ENCODE results near the gene SMKR1.

SMKR1 gene
- long read RNA-seq, result 0 reads

- no peak within 1 kb of the TSS for H3K27ac ChIP-seq (replicated peaks)
- peaks cover 5% of the 10 kb centered on the region for H3K27me3 ChIP-seq (ENCODE audit: insufficient read depth, poor library complexity, severe bottlenecking)
- TF ChIP-seq CTCF (IDR thresholded peaks at IDR 0.05; ENCODE audit: insufficient read depth, low read length) (no peak), POLR2AphosphoS5 (IDR thresholded peaks at IDR 0.05; ENCODE audit: low read depth) (no peak), SPI1 (IDR thresholded peaks at IDR 0.05; ENCODE audit: borderline replicate concordance, low read depth) (no peak), GABPA (IDR thresholded peaks at IDR 0.05; ENCODE audit: low read depth) (no peak)
- TF ChIP-seq, protein P1, sequence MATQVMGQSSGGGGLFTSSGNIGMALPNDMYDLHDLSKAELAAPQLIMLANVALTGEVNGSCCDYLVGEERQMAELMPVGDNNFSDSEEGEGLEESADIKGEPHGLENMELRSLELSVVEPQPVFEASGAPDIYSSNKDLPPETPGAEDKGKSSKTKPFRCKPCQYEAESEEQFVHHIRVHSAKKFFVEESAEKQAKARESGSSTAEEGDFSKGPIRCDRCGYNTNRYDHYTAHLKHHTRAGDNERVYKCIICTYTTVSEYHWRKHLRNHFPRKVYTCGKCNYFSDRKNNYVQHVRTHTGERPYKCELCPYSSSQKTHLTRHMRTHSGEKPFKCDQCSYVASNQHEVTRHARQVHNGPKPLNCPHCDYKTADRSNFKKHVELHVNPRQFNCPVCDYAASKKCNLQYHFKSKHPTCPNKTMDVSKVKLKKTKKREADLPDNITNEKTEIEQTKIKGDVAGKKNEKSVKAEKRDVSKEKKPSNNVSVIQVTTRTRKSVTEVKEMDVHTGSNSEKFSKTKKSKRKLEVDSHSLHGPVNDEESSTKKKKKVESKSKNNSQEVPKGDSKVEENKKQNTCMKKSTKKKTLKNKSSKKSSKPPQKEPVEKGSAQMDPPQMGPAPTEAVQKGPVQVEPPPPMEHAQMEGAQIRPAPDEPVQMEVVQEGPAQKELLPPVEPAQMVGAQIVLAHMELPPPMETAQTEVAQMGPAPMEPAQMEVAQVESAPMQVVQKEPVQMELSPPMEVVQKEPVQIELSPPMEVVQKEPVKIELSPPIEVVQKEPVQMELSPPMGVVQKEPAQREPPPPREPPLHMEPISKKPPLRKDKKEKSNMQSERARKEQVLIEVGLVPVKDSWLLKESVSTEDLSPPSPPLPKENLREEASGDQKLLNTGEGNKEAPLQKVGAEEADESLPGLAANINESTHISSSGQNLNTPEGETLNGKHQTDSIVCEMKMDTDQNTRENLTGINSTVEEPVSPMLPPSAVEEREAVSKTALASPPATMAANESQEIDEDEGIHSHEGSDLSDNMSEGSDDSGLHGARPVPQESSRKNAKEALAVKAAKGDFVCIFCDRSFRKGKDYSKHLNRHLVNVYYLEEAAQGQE (IDR thresholded peaks at IDR 0.05; ENCODE audit: insufficient replicate concordance, low read depth), result no peak
- H3K4me3 ChIP-seq (replicated peaks; ENCODE audit: insufficient read depth, low read length), result peak within 1 kb of the TSS; percentile 64
- peak; percentile 66 to 71 for DNase-seq (ENCODE audit: low read depth in 1 of 2, low spot score in 1 of 2)
Measured at GRCh38 chr7:129501760-129502707, at the start of gene SMKR1. Gene SMKR1 (plus strand): TSS chr7:129502531. CDS start chr7:129502825, 294 bp downstream.

DNA sequence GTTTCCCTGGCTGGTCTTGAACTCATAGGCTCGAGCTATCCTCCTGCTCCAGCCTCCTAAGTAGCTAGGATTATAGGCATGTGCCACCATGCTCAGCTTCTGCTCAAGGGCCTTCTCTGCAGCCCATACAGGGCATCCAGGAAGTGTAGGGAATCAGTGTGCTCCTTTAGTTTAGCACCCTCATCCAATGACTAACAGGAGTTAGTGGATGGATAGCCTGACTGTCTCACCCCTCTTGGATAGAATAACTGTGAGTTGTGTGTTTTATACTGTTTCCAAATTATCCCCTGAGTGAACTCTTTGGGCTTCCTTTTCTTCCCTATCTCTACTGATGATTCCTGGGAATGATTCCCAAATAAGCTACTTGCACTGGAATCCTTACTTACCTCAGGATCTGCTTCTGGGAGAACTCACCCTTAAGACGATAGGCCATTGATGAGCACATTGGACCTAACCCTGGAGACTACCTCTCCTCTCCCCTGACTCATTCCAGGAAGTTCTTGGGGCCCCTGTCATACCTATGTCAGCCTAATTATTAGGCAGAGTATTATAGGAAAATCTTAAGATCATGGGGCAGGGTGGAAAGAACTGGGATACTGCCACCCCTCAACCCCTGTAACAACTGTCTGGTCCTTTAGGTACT is 49.6 kb upstream of the SMKR1 start:
- DNase-seq (ENCODE audit: low read depth in 1 of 2, low spot score in 1 of 2), result no peak
- TF ChIP-seq CTCF (IDR thresholded peaks at IDR 0.05; ENCODE audit: insufficient read depth, low read length) (no peak), POLR2AphosphoS5 (IDR thresholded peaks at IDR 0.05; ENCODE audit: low read depth) (no peak), GABPA (IDR thresholded peaks at IDR 0.05; ENCODE audit: low read depth) (no peak), SPI1 (IDR thresholded peaks at IDR 0.05; ENCODE audit: borderline replicate concordance, low read depth) (no peak)
- TF ChIP-seq, protein P1 (IDR thresholded peaks at IDR 0.05; ENCODE audit: insufficient replicate concordance, low read depth), result no peak
- no peak overlapping the region for H3K4me3 ChIP-seq (replicated peaks; ENCODE audit: insufficient read depth, low read length)
- no peak overlapping the region for H3K27ac ChIP-seq (replicated peaks)
- no peaks in the 10 kb centered on the region for H3K27me3 ChIP-seq (ENCODE audit: insufficient read depth, poor library complexity, severe bottlenecking)

DNA sequence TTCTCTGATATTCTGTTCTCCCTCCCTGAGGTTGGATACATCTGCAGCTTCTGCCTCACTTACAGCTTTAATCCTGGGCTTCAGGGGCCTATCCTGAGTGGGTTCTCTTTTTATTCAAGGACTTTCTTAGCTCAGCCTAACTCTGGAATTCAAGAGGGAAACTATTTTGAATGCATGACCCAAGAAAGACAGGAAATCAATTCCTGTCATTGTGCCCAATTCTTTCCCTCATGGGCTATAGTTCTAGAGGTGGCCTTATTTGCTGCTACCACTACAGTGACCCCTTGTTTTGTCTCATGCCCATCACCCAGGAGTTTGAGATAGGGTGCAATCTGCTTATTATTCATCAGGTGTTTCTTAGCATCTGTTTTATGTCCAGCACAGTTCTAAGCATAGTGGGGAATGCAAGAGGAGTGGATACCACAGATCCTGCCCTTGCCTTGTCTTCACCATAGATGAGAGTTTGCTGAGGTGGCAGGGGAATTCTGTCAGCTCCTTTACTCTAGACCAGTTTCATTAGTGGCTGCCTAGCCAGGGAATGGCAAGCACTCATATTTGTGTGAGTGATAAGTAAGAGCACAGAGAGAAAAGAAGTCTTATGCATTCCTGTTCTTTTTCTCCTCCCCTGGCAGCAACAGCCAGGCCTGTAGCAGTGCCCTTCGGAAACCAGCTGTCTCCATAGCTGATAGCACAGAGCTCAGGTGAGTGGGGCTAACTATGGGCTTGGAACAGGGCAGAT is 48.7 kb upstream of the SMKR1 start:
- no peak overlapping the region for H3K4me3 ChIP-seq (replicated peaks; ENCODE audit: insufficient read depth, low read length)
- no peaks in the 10 kb centered on the region for H3K27me3 ChIP-seq (ENCODE audit: insufficient read depth, poor library complexity, severe bottlenecking)
- TF ChIP-seq SPI1 (IDR thresholded peaks at IDR 0.05; ENCODE audit: borderline replicate concordance, low read depth), result no peak
- TF ChIP-seq POLR2AphosphoS5 (IDR thresholded peaks at IDR 0.05; ENCODE audit: low read depth), result no peak
- TF ChIP-seq GABPA (IDR thresholded peaks at IDR 0.05; ENCODE audit: low read depth), result no peak
- no peak for DNase-seq (ENCODE audit: low read depth in 1 of 2, low spot score in 1 of 2)
- no peak overlapping the region for H3K27ac ChIP-seq (replicated peaks)

DNA sequence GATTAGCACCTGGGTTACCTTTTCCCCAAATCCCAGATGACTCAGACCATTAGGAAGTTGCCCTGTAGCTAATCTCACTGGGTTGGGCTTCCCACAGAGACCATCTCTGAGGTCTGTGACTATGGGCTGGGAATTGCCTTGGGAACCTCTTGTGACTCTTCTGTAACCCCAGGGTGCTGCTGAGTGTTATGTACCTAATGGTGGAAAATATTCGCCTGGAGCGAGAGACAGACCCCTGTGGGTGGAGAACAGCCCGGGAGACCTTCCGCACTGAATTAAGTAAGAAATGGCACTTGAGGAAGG is 48.1 kb upstream of the SMKR1 start:
- DNase-seq (ENCODE audit: low read depth in 1 of 2, low spot score in 1 of 2), result no peak

More for the DNA sequence above, 48.1 kb upstream of the SMKR1 start:
- Histone ChIP-seq H3K27me3 (ENCODE audit: insufficient read depth, poor library complexity, severe bottlenecking) (no peaks in the 10 kb centered on the region), H3K4me3 (replicated peaks; ENCODE audit: insufficient read depth, low read length) (no peak overlapping the region), H3K27ac (replicated peaks) (no peak overlapping the region)
- TF ChIP-seq GABPA (IDR thresholded peaks at IDR 0.05; ENCODE audit: low read depth), result no peak
